NK-92 (cell line): ENCODE measurements around the gene TMEM106C.

Experiments used
- DNase-seq: peaks from one replicate; lab custom pipeline; 2025; ENCODE audit not compliant: unreplicated experiment; lab: John Stamatoyannopoulos, UW

TMEM106C gene

GRCh38 chr12:47979166-47979565 is 15.8 kb downstream of the TMEM106C start:
- no peak for DNase-seq

- no peak for DNase-seq
These were observed 16.3 kb downstream of the TMEM106C start for GRCh38 chr12:47979686-47980085.

GRCh38 chr12:47980197-47980596 is 16.8 kb downstream of the TMEM106C start:
- DNase-seq = no peak

- no peak for DNase-seq
These were observed 17.5 kb downstream of the TMEM106C start for GRCh38 chr12:47980779-47981495.

GRCh38 chr12:47981496-47982260 is 18.3 kb downstream of the TMEM106C start:
- no peak for DNase-seq

- DNase-seq = no peak
These were observed 18.9 kb downstream of the TMEM106C start for GRCh38 chr12:47982311-47982710.

- no peak for DNase-seq
These were observed 19.4 kb downstream of the TMEM106C start for GRCh38 chr12:47982770-47983169.

- no peak for DNase-seq
These were observed 20.2 kb downstream of the TMEM106C start for GRCh38 chr12:47983541-47984115.

- DNase-seq = no peak
These were observed 21.0 kb downstream of the TMEM106C start for GRCh38 chr12:47984331-47984801.

- no peak for DNase-seq
These were observed 22.3 kb downstream of the TMEM106C start for GRCh38 chr12:47985596-47986290.

GRCh38 chr12:47986291-47986660 is 22.9 kb downstream of the TMEM106C start:
- DNase-seq = no peak

- DNase-seq = no peak
These were observed 23.4 kb downstream of the TMEM106C start for GRCh38 chr12:47986832-47987231.

- no peak for DNase-seq
These were observed 24.1 kb downstream of the TMEM106C start for GRCh38 chr12:47987411-47988072.

GRCh38 chr12:47988073-47989022 is 25.0 kb downstream of the TMEM106C start:
- DNase-seq = no peak

GRCh38 chr12:47989023-47989417 is 25.6 kb downstream of the TMEM106C start:
- no peak for DNase-seq

GRCh38 chr12:47989666-47990065 is 26.3 kb downstream of the TMEM106C start:
- DNase-seq = no peak

- DNase-seq = no peak
These were observed 27.1 kb downstream of the TMEM106C start for GRCh38 chr12:47990351-47991105.

- DNase-seq = no peak
These were observed 28.0 kb downstream of the TMEM106C start for GRCh38 chr12:47991106-47992061.
